Lung (tissue), 12 donors: ENCODE results near the gene GRID1. TPM values are rescaled to one million over a fixed set of nuclear protein-coding genes. Genes with fewer than 3 reads are reported as not detected.

Experiments
- ATAC-seq: fragments of 200-7000 bp; cut with Tn5 transposase; one replicate; pipeline ENCODE4 v1.9.1; 2020; ENCODE audit warnings: moderate number of reproducible peaks; ENCODE audit not compliant: insufficient read depth, low FRiP score
- DNase-seq, 3 donors: peaks; one replicate each; pipeline ENCODE4 v3.0.0-alpha.2; 2013 to 2017
- H3K27ac ChIP-seq, 2 donors: one replicate each; pipeline ENCODE4 v1.5.1; 2013; ENCODE audit warnings: mild to moderate bottlenecking in 2 of 2, moderate library complexity in 2 of 2, control low read depth in 1 of 2, inconsistent platforms in 1 of 2, low read depth in 1 of 2, low read length in 1 of 2
- H3K27me3 ChIP-seq, 3 donors: one replicate each; pipeline ENCODE4 v1.5.1; 2013; ENCODE audit warnings: low read length in 2 of 3; ENCODE audit not compliant: control insufficient read depth in 3 of 3, insufficient read depth in 3 of 3
- H3K36me3 ChIP-seq, 4 donors: one replicate each; pipeline ENCODE4 v1.5.1; 2013; ENCODE audit warnings: low read length in 4 of 4, mild to moderate bottlenecking in 1 of 4, moderate library complexity in 1 of 4; ENCODE audit not compliant: control insufficient read depth in 4 of 4, insufficient read depth in 4 of 4
- H3K4me1 ChIP-seq, 5 donors: one replicate each; pipeline ENCODE4 v1.5.1; 2013; ENCODE audit warnings: low read length in 5 of 5, mild to moderate bottlenecking in 2 of 5, moderate library complexity in 1 of 5; ENCODE audit not compliant: control insufficient read depth in 5 of 5, insufficient read depth in 5 of 5
- H3K4me3 ChIP-seq: one replicate; pipeline ENCODE4 v1.5.1; 2013; ENCODE audit warnings: mild to moderate bottlenecking, control low read depth, moderate library complexity
- H3K9ac ChIP-seq, 2 donors: one replicate each; pipeline ENCODE4 v1.5.1; 2013; ENCODE audit warnings: low read length in 2 of 2, control low read depth in 1 of 2; ENCODE audit not compliant: insufficient read depth in 1 of 2
- H3K9me3 ChIP-seq, 4 donors: one replicate each; pipeline ENCODE4 v1.5.1; 2013; ENCODE audit warnings: low read length in 3 of 4, mild to moderate bottlenecking in 1 of 4, moderate library complexity in 1 of 4; ENCODE audit not compliant: control insufficient read depth in 4 of 4, insufficient read depth in 3 of 4
- WGBS, 2 donors: extraction: QIAGEN DNeasy Blood & Tissue Kit; methylation state at CpG; one replicate each; pipeline ENCODE4 v1.1.7; 2013; 5-methylcytosine and 5-hydroxymethylcytosine counted together
- polyA plus RNA-seq, 2 donors: library from polyadenylated mRNA; stranded (reverse); fragments of 200-250 nt; gene quantifications; one replicate each; pipeline ENCODE4 v1.2.1, GENCODE V29; 2013
- total RNA-seq, 2 donors: library from RNA; depleted of rRNA in 1 of 2; stranded (reverse); fragments of >200 nt in 1 of 2; gene quantifications; one replicate each; pipeline ENCODE4 v1.2.1, GENCODE V29; 2014 to 2021
- TF ChIP-seq, protein P1 (sequence below): IDR thresholded peaks from 2 replicates; pipeline ENCODE4 v1.5.1; 2012; ENCODE audit warnings: mild to moderate bottlenecking; ENCODE audit errors: control extremely low read depth, extremely low read depth
- donor health status: control.
- donor health status: control.
- donor health status: Bipolar disorder and iron deficiency.
- donor health status: healthy.
- donor health status: DM: yes; HTN: yes; CAD: no.

Gene GRID1
- total and polyA plus RNA-seq, 4 donors, result 1.1 to 3.6 (median 2.2) TPM

DNA sequence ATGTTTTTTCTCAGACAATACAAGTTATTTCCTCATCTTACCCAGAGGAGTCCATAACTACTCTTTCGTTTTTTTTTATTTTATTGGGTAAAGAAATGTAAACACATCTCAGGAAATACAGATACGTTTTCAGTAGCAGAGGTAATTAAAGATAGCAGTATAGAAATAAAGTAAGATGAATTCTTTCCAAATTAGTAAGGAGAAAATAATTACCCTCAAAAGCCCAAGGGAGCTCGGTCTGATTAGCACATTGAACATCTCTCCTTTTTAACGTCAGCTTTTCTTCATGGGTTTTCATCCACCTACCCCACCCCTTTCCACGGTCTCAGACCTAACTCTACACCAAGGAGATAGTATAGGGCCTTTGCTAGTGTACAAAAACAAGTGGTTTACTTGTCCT lies 294.2 kb downstream of the GRID1 start:
- H3K9me3 ChIP-seq, result peaks cover 0 to 4% (median 0%) of the 10 kb centered on the region in 4 donors
- WGBS, 2 donors, result 65 to 76% methylated on average over 5 of the region's 5 CpGs
- H3K36me3 ChIP-seq, result no peaks in the 10 kb centered on the region
- no peaks in the 10 kb centered on the region for H3K27me3 ChIP-seq
- no peak overlapping the region for H3K27ac ChIP-seq
- no peak overlapping the region for H3K9ac ChIP-seq
- DNase-seq (no peak), ATAC-seq (no peak)
- TF ChIP-seq, protein P1, sequence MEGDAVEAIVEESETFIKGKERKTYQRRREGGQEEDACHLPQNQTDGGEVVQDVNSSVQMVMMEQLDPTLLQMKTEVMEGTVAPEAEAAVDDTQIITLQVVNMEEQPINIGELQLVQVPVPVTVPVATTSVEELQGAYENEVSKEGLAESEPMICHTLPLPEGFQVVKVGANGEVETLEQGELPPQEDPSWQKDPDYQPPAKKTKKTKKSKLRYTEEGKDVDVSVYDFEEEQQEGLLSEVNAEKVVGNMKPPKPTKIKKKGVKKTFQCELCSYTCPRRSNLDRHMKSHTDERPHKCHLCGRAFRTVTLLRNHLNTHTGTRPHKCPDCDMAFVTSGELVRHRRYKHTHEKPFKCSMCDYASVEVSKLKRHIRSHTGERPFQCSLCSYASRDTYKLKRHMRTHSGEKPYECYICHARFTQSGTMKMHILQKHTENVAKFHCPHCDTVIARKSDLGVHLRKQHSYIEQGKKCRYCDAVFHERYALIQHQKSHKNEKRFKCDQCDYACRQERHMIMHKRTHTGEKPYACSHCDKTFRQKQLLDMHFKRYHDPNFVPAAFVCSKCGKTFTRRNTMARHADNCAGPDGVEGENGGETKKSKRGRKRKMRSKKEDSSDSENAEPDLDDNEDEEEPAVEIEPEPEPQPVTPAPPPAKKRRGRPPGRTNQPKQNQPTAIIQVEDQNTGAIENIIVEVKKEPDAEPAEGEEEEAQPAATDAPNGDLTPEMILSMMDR, result no peak
- H3K4me3 ChIP-seq, result no peak overlapping the region
- no peaks in the 10 kb centered on the region for H3K4me1 ChIP-seq

DNA sequence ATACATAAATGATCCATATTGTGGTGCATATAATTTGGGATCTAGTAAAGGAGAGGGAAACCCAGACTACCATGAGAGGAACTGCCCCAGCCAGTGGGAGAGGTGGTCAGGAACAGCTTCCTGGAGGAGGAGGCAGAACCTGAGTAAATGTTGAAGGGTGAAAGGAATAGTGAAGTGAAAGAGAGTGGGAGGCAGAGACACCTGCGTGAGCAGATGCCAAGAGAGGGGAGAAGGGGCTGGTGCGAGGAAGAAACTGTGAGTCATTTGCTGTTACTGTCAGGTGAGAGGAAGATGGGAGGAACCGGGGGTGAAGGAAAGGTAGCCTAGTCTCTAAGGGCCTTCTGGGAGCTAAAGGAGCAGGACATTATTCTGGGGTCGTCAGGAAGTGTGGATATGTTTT lies 294.8 kb downstream of the GRID1 start:
- TF ChIP-seq, protein P1, result no peak
- no peak overlapping the region for H3K9ac ChIP-seq
- DNase-seq, result no peak
- H3K27ac ChIP-seq, result no peak overlapping the region
- 60 to 79% methylated on average over 4 of the region's 4 CpGs for WGBS, 2 donors
- no peak overlapping the region for H3K4me3 ChIP-seq
- H3K4me1 ChIP-seq, result no peaks in the 10 kb centered on the region
- ATAC-seq, result no peak
- no peaks in the 10 kb centered on the region for H3K36me3 ChIP-seq
- H3K9me3 ChIP-seq, result peaks cover 0 to 4% (median 0%) of the 10 kb centered on the region in 4 donors
- H3K27me3 ChIP-seq, result no peaks in the 10 kb centered on the region

DNA sequence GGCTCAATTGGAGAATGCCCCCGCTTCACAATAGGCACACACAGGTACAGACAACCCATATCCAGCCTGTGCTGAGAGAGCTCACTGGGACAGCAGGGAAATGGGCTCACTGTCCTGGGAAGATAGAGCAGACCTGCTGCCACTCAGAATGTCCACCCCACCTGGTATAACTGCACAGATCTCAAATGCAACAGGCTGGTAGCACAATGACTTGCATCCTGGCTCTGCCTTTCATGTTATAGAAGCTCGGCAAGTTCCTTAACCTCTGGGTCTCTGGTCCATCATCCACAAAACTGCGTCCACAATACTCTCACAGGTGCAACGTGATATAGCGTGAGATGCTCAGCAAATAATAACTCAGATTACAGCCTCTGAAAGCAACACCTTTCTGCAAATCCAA lies 295.4 kb downstream of the GRID1 start:
- Histone ChIP-seq H3K27ac (no peak overlapping the region), H3K4me3 (no peak overlapping the region), H3K27me3 (no peaks in the 10 kb centered on the region), H3K36me3 (no peaks in the 10 kb centered on the region), H3K9ac (no peak overlapping the region), H3K4me1 (no peaks in the 10 kb centered on the region), H3K9me3 (peaks cover 0 to 4% (median 0%) of the 10 kb centered on the region in 4 donors)
- ATAC-seq, result no peak
- 76 to 84% methylated on average over 5 of the region's 5 CpGs for WGBS, 2 donors
- TF ChIP-seq, protein P1, result no peak
- DNase-seq, result no peak

DNA sequence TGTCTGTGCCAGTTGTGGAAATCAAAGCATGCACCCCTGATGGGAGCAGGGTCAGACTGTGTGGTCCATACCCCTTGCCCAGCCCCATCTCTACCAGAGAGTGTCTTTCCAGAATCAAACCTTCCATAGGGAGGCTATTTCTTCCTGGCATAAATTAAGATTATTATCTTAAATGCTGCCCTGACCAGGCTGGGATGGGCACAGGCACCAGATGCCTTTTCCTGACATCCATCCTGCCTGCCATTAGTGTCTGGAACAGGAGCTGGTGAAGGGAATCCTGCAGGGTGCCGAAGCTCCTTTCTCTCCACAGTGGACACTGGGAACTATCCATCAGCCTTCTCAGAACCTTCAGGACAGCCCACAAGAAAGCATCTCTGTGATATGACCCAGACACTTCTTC lies 296.3 kb downstream of the GRID1 start:
- H3K27ac ChIP-seq, result no peak overlapping the region
- no peaks in the 10 kb centered on the region for H3K27me3 ChIP-seq
- H3K4me3 ChIP-seq, result no peak overlapping the region
- H3K9me3 ChIP-seq, result no peaks in the 10 kb centered on the region
- 85% methylated on average over 1 of the region's 1 CpG for WGBS, 2 donors
- DNase-seq (no peak), ATAC-seq (no peak)
- no peaks in the 10 kb centered on the region for H3K4me1 ChIP-seq
- no peak overlapping the region for H3K9ac ChIP-seq
- TF ChIP-seq, protein P1, result no peak
- no peaks in the 10 kb centered on the region for H3K36me3 ChIP-seq
